HL-60 (cell line): ENCODE results near the gene KCNK18.

ENCODE experiments used
- CTCF ChIP-seq: IDR thresholded peaks from one replicate; pipeline ENCODE4 v1.5.1; 2011; ENCODE audit warnings: low read length, control low read depth, inconsistent platforms; ENCODE audit not compliant: insufficient read depth
- GABPA ChIP-seq: IDR thresholded peaks from 2 replicates; pipeline ENCODE4 v1.6.1; 2012; ENCODE audit warnings: low read depth

GRCh38 chr10:117159390-117159789 lies 37.9 kb upstream of the KCNK18 start:
- TF ChIP-seq CTCF (no peak), GABPA (no peak)
